GM12872 (cell line): Measurements from ENCODE around the gene TTC29.

Source experiments
- TF ChIP-seq, protein P1 (sequence below): IDR thresholded peaks from 3 replicates; pipeline ENCODE4 v1.5.1; 2011; ENCODE audit warnings: low read depth, mild to moderate bottlenecking, low read length, moderate library complexity; ENCODE audit not compliant: insufficient read depth

Gene TTC29

DNA sequence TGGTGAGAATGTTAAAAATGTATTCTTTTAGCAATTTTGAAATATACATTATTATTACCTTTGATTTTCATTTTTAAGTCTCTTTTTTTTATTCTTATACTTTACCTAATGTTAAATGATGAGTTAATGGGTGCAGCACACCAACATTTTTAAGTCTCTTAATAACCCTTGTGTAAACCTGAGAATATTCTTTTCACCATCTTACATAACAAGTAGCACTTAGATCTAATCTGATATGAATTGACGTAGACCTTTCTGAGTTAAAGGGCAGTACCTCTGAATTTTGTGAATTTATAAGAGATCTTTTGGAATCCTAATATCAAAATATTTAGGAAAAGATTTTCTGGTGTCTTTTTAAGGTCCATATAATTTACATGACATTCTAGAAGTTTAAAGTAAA is 110.6 kb downstream of the TTC29 start:
- TF ChIP-seq, protein P1, sequence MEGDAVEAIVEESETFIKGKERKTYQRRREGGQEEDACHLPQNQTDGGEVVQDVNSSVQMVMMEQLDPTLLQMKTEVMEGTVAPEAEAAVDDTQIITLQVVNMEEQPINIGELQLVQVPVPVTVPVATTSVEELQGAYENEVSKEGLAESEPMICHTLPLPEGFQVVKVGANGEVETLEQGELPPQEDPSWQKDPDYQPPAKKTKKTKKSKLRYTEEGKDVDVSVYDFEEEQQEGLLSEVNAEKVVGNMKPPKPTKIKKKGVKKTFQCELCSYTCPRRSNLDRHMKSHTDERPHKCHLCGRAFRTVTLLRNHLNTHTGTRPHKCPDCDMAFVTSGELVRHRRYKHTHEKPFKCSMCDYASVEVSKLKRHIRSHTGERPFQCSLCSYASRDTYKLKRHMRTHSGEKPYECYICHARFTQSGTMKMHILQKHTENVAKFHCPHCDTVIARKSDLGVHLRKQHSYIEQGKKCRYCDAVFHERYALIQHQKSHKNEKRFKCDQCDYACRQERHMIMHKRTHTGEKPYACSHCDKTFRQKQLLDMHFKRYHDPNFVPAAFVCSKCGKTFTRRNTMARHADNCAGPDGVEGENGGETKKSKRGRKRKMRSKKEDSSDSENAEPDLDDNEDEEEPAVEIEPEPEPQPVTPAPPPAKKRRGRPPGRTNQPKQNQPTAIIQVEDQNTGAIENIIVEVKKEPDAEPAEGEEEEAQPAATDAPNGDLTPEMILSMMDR = no peak

DNA sequence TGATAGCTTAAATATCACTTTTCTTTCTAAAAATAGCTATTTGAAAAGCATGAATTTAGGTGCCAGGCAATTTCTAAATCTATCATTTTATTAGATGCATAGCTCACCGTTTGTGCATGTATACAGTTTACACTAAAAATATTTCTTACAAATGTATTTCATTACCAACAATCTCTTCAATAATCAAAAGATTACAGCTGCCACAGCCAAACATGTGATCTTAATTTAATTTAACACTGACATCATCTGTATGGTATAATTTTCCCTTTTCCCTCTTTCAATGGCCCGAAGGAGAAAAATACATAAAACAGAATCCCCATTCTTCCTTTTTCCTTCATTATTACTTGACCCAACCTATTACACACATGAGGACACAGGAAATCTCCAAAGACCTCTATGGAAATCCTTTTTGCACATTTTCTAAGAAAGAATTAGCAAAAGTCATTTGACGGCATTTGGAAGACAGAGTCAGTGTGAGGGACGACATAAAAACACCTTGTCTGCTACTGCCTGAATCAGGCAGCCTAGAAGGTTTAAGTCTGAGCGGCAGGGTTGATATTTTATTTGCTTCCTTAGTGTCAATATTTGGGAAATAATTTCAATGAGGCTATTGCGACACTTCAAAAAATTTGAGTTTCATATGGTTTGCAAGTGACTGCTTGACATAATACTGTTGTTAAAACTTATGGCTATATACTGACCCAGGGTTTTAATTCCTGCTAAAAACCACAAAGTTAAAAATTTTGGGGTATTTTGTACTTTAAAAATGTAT is 111.2 kb downstream of the TTC29 start:
- TF ChIP-seq, protein P1 = no peak

DNA sequence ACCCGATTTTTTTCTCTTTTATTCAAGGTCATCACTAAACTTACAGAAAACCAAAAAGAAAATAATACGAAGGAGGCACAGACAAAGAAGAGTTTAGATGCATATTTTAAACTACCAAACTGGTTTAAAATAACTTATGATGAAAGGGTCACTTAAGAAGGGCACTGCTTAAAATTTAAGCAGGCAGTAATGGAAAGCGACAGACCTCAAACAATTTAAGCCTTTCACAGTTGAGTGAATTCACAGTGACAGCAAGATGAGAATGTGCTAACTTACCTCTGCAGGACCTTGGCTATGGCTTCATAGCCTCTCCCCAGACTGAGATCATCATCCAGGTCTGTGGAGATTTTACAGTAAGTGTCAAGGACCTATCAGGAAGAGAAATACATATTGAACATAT is 112.1 kb downstream of the TTC29 start:
- TF ChIP-seq, protein P1 = no peak

DNA sequence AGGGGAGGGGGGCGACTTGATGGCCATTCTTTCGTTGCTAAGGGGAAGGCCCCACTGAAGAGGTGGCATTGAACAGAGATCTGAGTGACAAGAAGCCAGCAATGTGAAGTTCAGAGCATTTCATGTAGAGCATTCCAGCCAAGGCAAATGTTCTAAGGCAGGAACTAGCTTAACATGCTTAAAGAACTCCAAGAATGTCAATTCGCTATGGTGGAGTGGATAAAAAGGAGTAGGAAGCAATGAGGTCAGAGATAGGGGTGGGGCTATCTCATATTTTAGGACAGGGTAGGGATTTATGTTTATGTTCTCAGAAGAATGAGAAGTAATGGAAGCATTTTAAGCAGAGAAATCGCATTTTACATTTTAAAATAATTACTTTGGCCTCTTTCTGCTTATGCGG is 130.9 kb downstream of the TTC29 start:
- TF ChIP-seq, protein P1 = no peak

DNA sequence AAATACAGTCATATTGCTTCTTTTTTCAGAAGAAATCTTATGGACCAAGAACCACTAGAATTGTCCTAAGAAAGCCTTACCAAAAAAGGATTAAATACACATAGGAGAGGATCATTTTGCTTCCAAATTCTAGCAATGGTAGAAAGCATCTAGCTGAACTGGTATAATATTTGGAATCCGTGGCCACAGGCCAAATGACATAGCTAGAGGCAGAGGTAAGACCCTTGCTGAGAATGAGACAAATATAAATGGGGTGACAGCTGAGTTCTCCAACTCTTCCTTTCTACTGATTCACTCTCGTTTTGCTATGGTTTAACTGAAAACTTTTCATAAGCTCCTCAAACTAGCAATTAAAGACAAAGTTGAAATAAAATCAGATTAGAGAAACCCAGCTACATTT is 150.0 kb downstream of the TTC29 start:
- TF ChIP-seq, protein P1 = no peak

DNA sequence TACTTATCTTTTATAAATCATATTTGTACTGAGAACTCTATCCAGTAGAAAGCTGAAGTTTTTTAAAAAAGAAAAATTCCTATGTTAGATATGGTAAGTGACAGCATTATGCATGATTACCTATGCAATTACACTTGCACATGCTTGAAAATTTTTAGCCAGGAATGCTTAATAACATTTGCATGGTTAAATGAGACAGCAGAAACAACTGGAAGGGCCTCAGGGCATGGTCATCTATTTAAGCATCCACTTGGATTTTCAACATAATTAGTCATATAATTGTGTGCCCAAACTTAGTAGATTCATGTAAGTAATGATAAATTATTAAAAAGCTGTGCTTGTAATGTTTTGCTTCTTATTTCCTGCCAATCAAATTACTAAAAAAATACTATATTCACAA is 151.9 kb downstream of the TTC29 start:
- TF ChIP-seq, protein P1 = no peak

DNA sequence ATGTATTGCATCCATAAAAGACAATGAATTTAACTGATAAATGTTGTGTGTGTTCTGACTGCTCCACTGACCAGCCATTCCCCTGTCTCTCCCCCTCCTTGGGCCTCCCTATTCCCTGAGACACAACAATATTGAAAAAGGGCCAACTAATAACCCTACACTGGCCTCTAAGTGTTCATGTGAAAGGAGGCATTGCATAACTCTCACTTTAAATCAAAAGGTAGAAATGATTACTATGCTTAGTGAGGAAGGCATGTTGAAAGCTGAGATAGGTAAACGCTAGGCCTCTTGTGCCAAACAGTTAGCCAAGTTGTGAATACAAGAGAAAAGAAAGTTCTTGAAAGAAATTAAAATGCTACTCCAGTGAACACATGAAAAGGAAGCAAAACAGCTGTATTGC is 154.2 kb downstream of the TTC29 start:
- TF ChIP-seq, protein P1 = no peak
